Osteoblast (primary cell): ENCODE data around the gene RASGRP2. TPM values are rescaled to one million over a fixed set of nuclear protein-coding genes. Genes with fewer than 3 reads are reported as not detected.

Experiments
- DNase-seq: peaks from one replicate; pipeline ENCODE4 v3.0.0; 2011; ENCODE audit warnings: low spot score, mixed read lengths; ENCODE audit not compliant: insufficient read length; ENCODE audit errors: missing footprints
- H2AFZ ChIP-seq: 2 replicates; pipeline ENCODE4 v1.6.0; 2011; ENCODE audit warnings: mild to moderate bottlenecking, low read length
- H3K27ac ChIP-seq: 2 replicates; pipeline ENCODE4 v1.5.1; 2011; ENCODE audit warnings: mild to moderate bottlenecking, low read depth, low read length, moderate library complexity
- H3K27me3 ChIP-seq: 2 replicates; pipeline ENCODE4 v1.6.0; 2012; ENCODE audit warnings: mild to moderate bottlenecking, control low read depth, inconsistent platforms, low read length, moderate library complexity; ENCODE audit not compliant: insufficient read depth
- H3K36me3 ChIP-seq: 2 replicates; pipeline ENCODE4 v1.5.1; 2011; ENCODE audit warnings: mild to moderate bottlenecking, low read length, control low read depth, moderate library complexity; ENCODE audit not compliant: insufficient read depth
- H3K4me1 ChIP-seq: 2 replicates; pipeline ENCODE4 v1.5.1; 2011; ENCODE audit warnings: mild to moderate bottlenecking, low read length, control low read depth, moderate library complexity; ENCODE audit not compliant: insufficient read depth
- H3K4me2 ChIP-seq: 2 replicates; pipeline ENCODE4 v1.6.0; 2011; ENCODE audit warnings: mild to moderate bottlenecking, low read length; ENCODE audit not compliant: insufficient read depth
- H3K4me3 ChIP-seq: fragments of 200-600 bp; sonication (generic); 3 replicates; pipeline ENCODE4 v1.5.1; 2012; ENCODE audit warnings: mild to moderate bottlenecking, low read length, inconsistent platforms; ENCODE audit not compliant: insufficient read depth
- H3K79me2 ChIP-seq: 2 replicates; pipeline ENCODE4 v1.6.0; 2012; ENCODE audit warnings: mild to moderate bottlenecking, low read length, control low read depth, inconsistent platforms; ENCODE audit not compliant: insufficient read depth
- H3K9me3 ChIP-seq: 2 replicates; pipeline ENCODE4 v1.5.1; 2011; ENCODE audit warnings: low read depth, low read length, control low read depth
- H4K20me1 ChIP-seq: 2 replicates; pipeline ENCODE4 v1.6.0; 2012; ENCODE audit warnings: mild to moderate bottlenecking, low read length, control low read depth; ENCODE audit not compliant: insufficient read depth
- total RNA-seq: library from RNA; depleted of rRNA; stranded (reverse); fragments of >200 nt; gene quantifications from 2 replicates; pipeline ENCODE4 v1.2.3, GENCODE V29; 2012
- TF ChIP-seq, protein P1 (sequence below): IDR thresholded peaks from 2 replicates; pipeline ENCODE4 v1.5.1; 2011; ENCODE audit warnings: mild to moderate bottlenecking, low read depth, low read length, moderate library complexity; ENCODE audit errors: extremely low read depth

Gene RASGRP2
- total RNA-seq, 1 donor, result not detected

GRCh38 chr11:64718780-64719124 lies 25.2 kb downstream of the RASGRP2 start:
- H3K27ac ChIP-seq, result no peak overlapping the region
- no peaks in the 10 kb centered on the region for H3K9me3 ChIP-seq
- no peak overlapping the region for H2AFZ ChIP-seq
- no peaks in the 10 kb centered on the region for H3K79me2 ChIP-seq
- TF ChIP-seq, protein P1, sequence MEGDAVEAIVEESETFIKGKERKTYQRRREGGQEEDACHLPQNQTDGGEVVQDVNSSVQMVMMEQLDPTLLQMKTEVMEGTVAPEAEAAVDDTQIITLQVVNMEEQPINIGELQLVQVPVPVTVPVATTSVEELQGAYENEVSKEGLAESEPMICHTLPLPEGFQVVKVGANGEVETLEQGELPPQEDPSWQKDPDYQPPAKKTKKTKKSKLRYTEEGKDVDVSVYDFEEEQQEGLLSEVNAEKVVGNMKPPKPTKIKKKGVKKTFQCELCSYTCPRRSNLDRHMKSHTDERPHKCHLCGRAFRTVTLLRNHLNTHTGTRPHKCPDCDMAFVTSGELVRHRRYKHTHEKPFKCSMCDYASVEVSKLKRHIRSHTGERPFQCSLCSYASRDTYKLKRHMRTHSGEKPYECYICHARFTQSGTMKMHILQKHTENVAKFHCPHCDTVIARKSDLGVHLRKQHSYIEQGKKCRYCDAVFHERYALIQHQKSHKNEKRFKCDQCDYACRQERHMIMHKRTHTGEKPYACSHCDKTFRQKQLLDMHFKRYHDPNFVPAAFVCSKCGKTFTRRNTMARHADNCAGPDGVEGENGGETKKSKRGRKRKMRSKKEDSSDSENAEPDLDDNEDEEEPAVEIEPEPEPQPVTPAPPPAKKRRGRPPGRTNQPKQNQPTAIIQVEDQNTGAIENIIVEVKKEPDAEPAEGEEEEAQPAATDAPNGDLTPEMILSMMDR, result no peak
- peak; percentile 79 for DNase-seq
- no peaks in the 10 kb centered on the region for H3K36me3 ChIP-seq
- no peaks in the 10 kb centered on the region for H3K4me1 ChIP-seq
- no peak overlapping the region for H3K4me2 ChIP-seq
- H4K20me1 ChIP-seq, result no peaks in the 10 kb centered on the region
- H3K27me3 ChIP-seq, result peaks cover 53% of the 10 kb centered on the region
- H3K4me3 ChIP-seq, result no peak overlapping the region

GRCh38 chr11:64718084-64718779 lies 25.7 kb downstream of the RASGRP2 start:
- no peaks in the 10 kb centered on the region for H3K4me1 ChIP-seq
- H3K27me3 ChIP-seq, result peaks cover 54% of the 10 kb centered on the region

DNA sequence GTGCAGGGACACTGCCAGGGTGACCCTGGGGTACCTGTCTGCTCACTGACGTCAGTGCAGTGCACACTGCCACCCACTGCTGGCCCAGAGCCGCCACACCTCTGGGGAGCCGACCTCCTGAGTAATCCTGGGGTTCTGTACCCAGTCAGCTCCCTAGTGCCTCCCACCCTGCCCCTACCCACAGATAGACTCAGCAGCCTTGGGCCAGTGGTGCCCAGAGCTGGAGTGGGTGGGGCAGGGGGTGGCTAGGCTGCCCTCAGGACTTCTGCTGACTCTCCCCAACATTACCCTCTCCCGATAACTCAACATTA lies 26.7 kb downstream of the RASGRP2 start:
- no peaks in the 10 kb centered on the region for H3K79me2 ChIP-seq
- H3K36me3 ChIP-seq, result no peaks in the 10 kb centered on the region
- TF ChIP-seq, protein P1, result no peak
- no peak overlapping the region for H3K4me3 ChIP-seq
- H3K27me3 ChIP-seq, result peaks cover 59% of the 10 kb centered on the region
- H3K27ac ChIP-seq, result no peak overlapping the region
- H3K4me1 ChIP-seq, result no peaks in the 10 kb centered on the region
- no peaks in the 10 kb centered on the region for H4K20me1 ChIP-seq
- H2AFZ ChIP-seq, result no peak overlapping the region
- no peak overlapping the region for H3K4me2 ChIP-seq
- no peaks in the 10 kb centered on the region for H3K9me3 ChIP-seq
- DNase-seq, result peak; percentile 46

More at GRCh38 chr11:64718084-64718779, 25.7 kb downstream of the RASGRP2 start:
- DNase-seq, result peak; percentile 76
- H3K9me3 ChIP-seq, result no peaks in the 10 kb centered on the region
- no peak overlapping the region for H2AFZ ChIP-seq
- TF ChIP-seq, protein P1, result no peak
- H3K27ac ChIP-seq, result no peak overlapping the region
- H3K4me2 ChIP-seq, result no peak overlapping the region
- no peak overlapping the region for H3K4me3 ChIP-seq
- no peaks in the 10 kb centered on the region for H3K79me2 ChIP-seq
- no peaks in the 10 kb centered on the region for H3K36me3 ChIP-seq
- no peaks in the 10 kb centered on the region for H4K20me1 ChIP-seq

GRCh38 chr11:64716473-64717267 lies 27.3 kb downstream of the RASGRP2 start:
- H3K4me1 ChIP-seq, result no peaks in the 10 kb centered on the region
- no peak overlapping the region for H3K4me2 ChIP-seq
- DNase-seq, result peak; percentile 85
- no peaks in the 10 kb centered on the region for H3K36me3 ChIP-seq
- H3K27ac ChIP-seq, result no peak overlapping the region
- H3K27me3 ChIP-seq, result peaks cover 57% of the 10 kb centered on the region
- H3K9me3 ChIP-seq, result no peaks in the 10 kb centered on the region
- no peaks in the 10 kb centered on the region for H3K79me2 ChIP-seq
- H3K4me3 ChIP-seq, result no peak overlapping the region
- H4K20me1 ChIP-seq, result no peaks in the 10 kb centered on the region
- no peak overlapping the region for H2AFZ ChIP-seq
- TF ChIP-seq, protein P1, result no peak
